Smooth muscle cell (in vitro differentiated cells): ENCODE measurements around the gene BRICD5. TPM values are rescaled to one million over a fixed set of nuclear protein-coding genes. Genes with fewer than 3 reads are reported as not detected.

Source experiments
- DNase-seq: peaks from one replicate; lab custom pipeline; 2025; ENCODE audit not compliant: unreplicated experiment; lab: John Stamatoyannopoulos, UW
- H2AFZ ChIP-seq: fragments of 200-600 bp; sonication (generic); 2 replicates; pipeline ENCODE4 v1.6.0; 2016; ENCODE audit warnings: antibody characterized with exemption, low read depth, mild to moderate bottlenecking
- H3F3A ChIP-seq: fragments of 200-600 bp; sonication (generic); 2 replicates; pipeline ENCODE4 v1.6.0; 2017; ENCODE audit warnings: antibody characterized with exemption, low read depth
- H3K27ac ChIP-seq: fragments of 200-600 bp; sonication (generic); 2 replicates; pipeline ENCODE4 v1.5.1; 2016; ENCODE audit warnings: low read depth, mild to moderate bottlenecking
- H3K27me3 ChIP-seq: fragments of 200-600 bp; sonication (generic); 2 replicates; pipeline ENCODE4 v1.6.1; 2016; ENCODE audit warnings: low read depth, mild to moderate bottlenecking
- H3K36me3 ChIP-seq: fragments of 200-600 bp; sonication (generic); 2 replicates; pipeline ENCODE4 v1.5.1; 2016; ENCODE audit warnings: low read depth
- H3K4me1 ChIP-seq: fragments of 200-600 bp; sonication (generic); 2 replicates; pipeline ENCODE4 v1.5.1; 2016; ENCODE audit warnings: low read depth
- H3K4me2 ChIP-seq: fragments of 200-600 bp; sonication (generic); 2 replicates; pipeline ENCODE4 v1.6.0; 2016; ENCODE audit warnings: mild to moderate bottlenecking
- H3K4me3 ChIP-seq: fragments of 200-600 bp; sonication (generic); 2 replicates; pipeline ENCODE4 v1.5.1; 2016; ENCODE audit warnings: mild to moderate bottlenecking
- H3K79me2 ChIP-seq: fragments of 200-600 bp; sonication (generic); 2 replicates; pipeline ENCODE4 v1.6.0; 2016; ENCODE audit warnings: low read depth, mild to moderate bottlenecking
- H3K9ac ChIP-seq: fragments of 200-600 bp; sonication (generic); 2 replicates; pipeline ENCODE4 v1.6.0; 2016; ENCODE audit warnings: low read depth
- H3K9me3 ChIP-seq: fragments of 200-600 bp; sonication (generic); replicated peaks from 2 replicates; pipeline ENCODE4 v1.5.1; 2016; ENCODE audit warnings: low read depth
- H4K20me1 ChIP-seq: fragments of 200-600 bp; sonication (generic); 2 replicates; pipeline ENCODE4 v1.6.0; 2016; ENCODE audit warnings: low read depth
- WGBS: methylation state at CpG from one replicate; pipeline ENCODE4 v1.1.7; 2016; ENCODE audit warnings: low lambda C conversion rate; 5-methylcytosine and 5-hydroxymethylcytosine counted together
- polyA plus RNA-seq: library from polyadenylated mRNA; unstranded; fragments of >200 nt; fragmentation: Nextera tagmentation; extraction: Ambion mirVana; gene quantifications from 2 replicates; pipeline ENCODE4 v1.2.1, GENCODE V29; 2016
- total RNA-seq: library from RNA; depleted of rRNA; stranded (reverse); fragments of >200 nt; gene quantifications from 2 replicates; pipeline ENCODE4 v1.2.3, GENCODE V29; 2014
- TF ChIP-seq, protein P1 (sequence below): fragments of 200-600 bp; sonication (generic); IDR thresholded peaks from 2 replicates; pipeline ENCODE4 v1.5.1; 2017; ENCODE audit warnings: borderline replicate concordance, mild to moderate bottlenecking, antibody characterized with exemption; ENCODE audit not compliant: insufficient read depth, poor library complexity, severe bottlenecking

The BRICD5 gene
- total and polyA plus RNA-seq, 2 experiments from 2014 or later, result 2.0 to 4.7 TPM

DNA sequence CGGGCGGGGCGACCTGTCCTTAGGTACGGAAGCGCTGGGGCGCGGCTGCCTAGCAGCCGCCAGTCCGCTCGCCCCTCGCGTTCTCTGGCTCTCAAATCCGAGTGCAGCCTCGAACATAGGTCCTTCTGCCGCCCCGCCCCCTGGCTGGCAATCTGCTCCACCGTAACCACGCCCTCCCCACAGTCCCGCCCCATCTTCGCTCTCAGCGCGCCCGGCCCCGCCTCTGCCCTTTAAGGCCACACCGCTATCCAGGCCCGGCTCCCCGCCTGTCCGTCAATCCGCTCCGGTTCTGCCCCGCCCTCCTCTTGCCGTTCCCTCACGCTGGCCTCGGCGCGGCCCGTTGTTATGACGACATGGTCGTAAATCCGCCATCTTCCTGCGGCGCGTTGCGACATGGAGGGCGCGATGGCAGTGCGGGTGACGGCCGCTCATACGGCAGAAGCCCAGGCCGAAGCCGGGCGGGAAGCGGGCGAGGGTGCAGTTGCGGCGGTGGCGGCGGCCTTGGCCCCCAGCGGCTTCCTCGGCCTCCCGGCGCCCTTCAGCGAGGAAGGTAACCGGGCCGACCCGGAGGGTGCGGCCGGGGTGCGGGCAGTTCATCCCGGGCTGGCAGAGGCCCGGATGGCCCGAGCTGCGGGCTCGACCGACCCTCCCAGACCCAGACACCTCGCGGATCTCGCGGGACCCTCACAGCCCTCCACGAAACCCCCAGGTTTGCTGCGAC, 12.7 kb upstream of the BRICD5 start, which contains the start of gene E4F1:
Gene E4F1 (plus strand): TSS at position 371 of the 721 bp plus-strand sequence. CDS start 23 bp downstream, at position 394.
- no peaks in the 10 kb centered on the region for H3K9me3 ChIP-seq
- H3K79me2 ChIP-seq, result peaks cover 47% of the 10 kb centered on the region
- H3K4me3 ChIP-seq, result peak within 1 kb of the TSS; percentile 96
- peak within 1 kb of the TSS; percentile 95 for H3K9ac ChIP-seq
- H3K4me1 ChIP-seq, result peaks cover 6% of the 10 kb centered on the region
- H2AFZ ChIP-seq, result peak within 1 kb of the TSS; percentile 84
- peak within 1 kb of the TSS; percentile 95 for H3K4me2 ChIP-seq
- peak within 1 kb of the TSS; percentile 79 for H3K27ac ChIP-seq
- peaks cover 38% of the 10 kb centered on the region for H4K20me1 ChIP-seq
- WGBS, result 1% methylated on average over 74 of the region's 82 CpGs
- TF ChIP-seq, protein P1, sequence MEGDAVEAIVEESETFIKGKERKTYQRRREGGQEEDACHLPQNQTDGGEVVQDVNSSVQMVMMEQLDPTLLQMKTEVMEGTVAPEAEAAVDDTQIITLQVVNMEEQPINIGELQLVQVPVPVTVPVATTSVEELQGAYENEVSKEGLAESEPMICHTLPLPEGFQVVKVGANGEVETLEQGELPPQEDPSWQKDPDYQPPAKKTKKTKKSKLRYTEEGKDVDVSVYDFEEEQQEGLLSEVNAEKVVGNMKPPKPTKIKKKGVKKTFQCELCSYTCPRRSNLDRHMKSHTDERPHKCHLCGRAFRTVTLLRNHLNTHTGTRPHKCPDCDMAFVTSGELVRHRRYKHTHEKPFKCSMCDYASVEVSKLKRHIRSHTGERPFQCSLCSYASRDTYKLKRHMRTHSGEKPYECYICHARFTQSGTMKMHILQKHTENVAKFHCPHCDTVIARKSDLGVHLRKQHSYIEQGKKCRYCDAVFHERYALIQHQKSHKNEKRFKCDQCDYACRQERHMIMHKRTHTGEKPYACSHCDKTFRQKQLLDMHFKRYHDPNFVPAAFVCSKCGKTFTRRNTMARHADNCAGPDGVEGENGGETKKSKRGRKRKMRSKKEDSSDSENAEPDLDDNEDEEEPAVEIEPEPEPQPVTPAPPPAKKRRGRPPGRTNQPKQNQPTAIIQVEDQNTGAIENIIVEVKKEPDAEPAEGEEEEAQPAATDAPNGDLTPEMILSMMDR, result no peak
- DNase-seq, result peak; percentile 94
- no peaks in the 10 kb centered on the region for H3F3A ChIP-seq
- H3K36me3 ChIP-seq, result no peaks in the 10 kb centered on the region
- no peaks in the 10 kb centered on the region for H3K27me3 ChIP-seq

DNA sequence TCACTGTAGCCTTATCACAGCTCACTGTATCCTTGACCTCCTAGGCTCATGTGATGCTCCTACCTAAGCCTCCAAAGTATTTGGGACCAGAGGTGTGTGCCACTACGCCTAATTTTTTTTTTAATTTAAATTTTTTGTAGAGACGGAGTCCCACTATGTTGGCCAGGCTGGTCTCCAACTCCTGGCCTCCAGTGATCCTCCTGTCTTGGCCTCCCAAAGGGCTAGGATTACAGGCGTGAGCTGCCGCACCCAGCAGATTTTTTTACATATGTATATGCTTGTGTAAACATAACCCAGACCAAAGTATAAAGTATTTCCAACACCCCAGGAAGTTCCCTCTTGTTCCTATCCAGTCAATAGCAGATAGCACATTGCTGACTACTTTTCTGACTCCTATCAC, 5.7 kb upstream of the BRICD5 start:
- no peak overlapping the region for H2AFZ ChIP-seq
- TF ChIP-seq, protein P1, result no peak
- peak overlapping the region; percentile 94 for H3K4me2 ChIP-seq
- peaks cover 15% of the 10 kb centered on the region for H4K20me1 ChIP-seq
- no peak overlapping the region for H3K4me3 ChIP-seq
- peaks cover 19% of the 10 kb centered on the region for H3K79me2 ChIP-seq
- H3K27me3 ChIP-seq, result no peaks in the 10 kb centered on the region
- no peak overlapping the region for H3K9ac ChIP-seq
- H3K9me3 ChIP-seq, result no peaks in the 10 kb centered on the region
- no peaks in the 10 kb centered on the region for H3K36me3 ChIP-seq
- H3K27ac ChIP-seq, result peak overlapping the region; percentile 96
- no peak for DNase-seq
- peaks cover 13% of the 10 kb centered on the region for H3K4me1 ChIP-seq
- 100% methylated on average over 4 of the region's 4 CpGs for WGBS
- H3F3A ChIP-seq, result no peaks in the 10 kb centered on the region

DNA sequence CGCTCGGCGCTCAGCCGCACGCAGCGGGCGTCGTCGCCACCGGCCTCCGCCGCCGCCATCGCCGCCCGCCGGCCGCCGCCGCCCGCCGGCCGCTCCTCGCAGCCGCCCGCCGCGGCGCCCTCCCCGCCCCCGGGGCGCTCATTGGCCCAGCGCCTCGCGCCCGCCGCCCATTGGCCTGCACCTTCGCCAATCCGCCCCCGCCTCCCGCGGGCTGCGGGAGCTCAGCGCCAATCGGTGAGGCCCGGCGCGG, 4.0 kb upstream of the BRICD5 start, which contains the start of gene PGP:
Gene PGP (minus strand): TSS at position 122 of the 250 bp plus-strand sequence. CDS start 63 bp downstream, at position 59.
- no peaks in the 10 kb centered on the region for H3F3A ChIP-seq
- WGBS, result under 1% methylated on average over 17 of the region's 48 CpGs
- no peaks in the 10 kb centered on the region for H3K9me3 ChIP-seq

More for the DNA sequence above, 4.0 kb upstream of the BRICD5 start, which contains the start of gene PGP:
- Histone ChIP-seq H3K36me3 (no peaks in the 10 kb centered on the region), H3K4me2 (peak within 1 kb of the TSS; percentile 99), H3K9ac (peak within 1 kb of the TSS; percentile 89), H2AFZ (peak within 1 kb of the TSS; percentile 90), H3K4me3 (peak within 1 kb of the TSS; percentile 90), H3K27me3 (no peaks in the 10 kb centered on the region), H3K27ac (peak within 1 kb of the TSS; percentile 96), H3K79me2 (peaks cover 19% of the 10 kb centered on the region), H4K20me1 (peaks cover 15% of the 10 kb centered on the region), H3K4me1 (peaks cover 13% of the 10 kb centered on the region)
- TF ChIP-seq, protein P1, result no peak
- DNase-seq, result no peak
